Measurements from ENCODE around the gene SSMEM1. TPM values are rescaled to one million over a fixed set of nuclear protein-coding genes. Genes with fewer than 3 reads are reported as not detected.
A peak's percentile ranks its signal among the peaks of the same experiment; 100 is the strongest.

The SSMEM1 gene
- total RNA-seq, 8 experiments from 2014 or later = not detected

DNA sequence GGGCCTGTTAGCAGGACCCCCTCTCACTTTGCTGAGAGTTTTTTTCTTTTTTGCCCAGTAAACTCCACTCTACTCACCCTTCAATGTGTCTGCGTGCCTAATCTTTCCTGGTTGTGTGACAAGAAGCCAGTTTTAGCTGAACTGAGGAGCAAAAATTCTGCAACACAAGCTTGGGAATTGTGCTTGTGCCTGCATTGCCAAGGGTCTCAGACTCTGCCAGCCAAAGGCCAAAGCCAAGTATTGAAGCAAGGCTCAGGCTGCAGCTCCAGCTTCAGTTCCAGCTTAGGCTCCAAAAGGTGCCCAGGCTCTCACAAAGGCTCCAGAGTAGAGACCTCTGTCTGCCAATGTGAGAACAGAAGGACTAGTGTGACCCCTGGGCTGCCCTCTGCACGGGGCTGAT lies 54.8 kb downstream of the SSMEM1 start:
- in situ Hi-C loops (cut with MboI; ENCODE audit: low pct_unique_long_range_greater_than_20kb in 2 of 9, low sequenced_read_pairs in 9 of 9, unreplicated experiment in 9 of 9) = no loop called here

DNA sequence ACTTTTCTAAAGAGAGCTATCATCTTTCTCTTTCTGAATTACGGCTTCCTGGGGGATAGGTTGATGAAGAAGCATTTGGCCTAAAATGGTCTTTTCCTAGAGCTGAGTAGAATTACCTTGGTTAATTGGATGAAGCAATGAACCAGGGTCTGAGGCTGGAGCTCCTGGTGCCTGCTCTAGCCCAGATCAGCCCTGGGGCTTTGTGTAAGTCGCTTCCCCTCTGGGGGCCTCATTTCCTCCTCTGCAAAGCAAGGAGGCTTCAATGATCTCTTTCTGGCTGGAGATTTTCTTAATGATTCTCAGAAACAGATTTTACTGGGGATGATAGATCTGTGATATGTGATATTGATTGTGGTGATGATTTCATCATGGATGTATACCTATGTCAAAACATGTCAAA lies 55.5 kb downstream of the SSMEM1 start:
- in situ Hi-C loops (cut with MboI; ENCODE audit: low pct_unique_long_range_greater_than_20kb in 2 of 9, low sequenced_read_pairs in 9 of 9, unreplicated experiment in 9 of 9) = no loop called here
- WGBS, 10 experiments = 17 to 100% (median 83%) methylated on average over 1 to 2 of the region's 2 CpGs; no CpG with 5 or more reads in 4 of the 10 experiments
- peaks cover 0 to 7% of the 10 kb centered on the region in 2 donors for H3K4me1 ChIP-seq (replicated peaks in 1 of 2)
- no peak for ATAC-seq (replicated peaks in 6 of 8)
- no peak overlapping the region for H3K4me3 ChIP-seq
- peak overlapping the region in 1 of 2 donors; percentile 33 for H3K27ac ChIP-seq

More for the DNA sequence above, 54.8 kb downstream of the SSMEM1 start:
- H3K27ac ChIP-seq = no peak overlapping the region
- no peak overlapping the region for H3K4me3 ChIP-seq
- H3K4me1 ChIP-seq (replicated peaks in 1 of 2) = peaks cover 0 to 7% of the 10 kb centered on the region in 2 donors
- no peak for ATAC-seq (replicated peaks in 6 of 8)
- WGBS, 10 experiments = 60 to 100% (median 100%) methylated on average over 1 to 2 of the region's 2 CpGs; no CpG with 5 or more reads in 5 of the 10 experiments

Other genes with a start within 250 kb of the SSMEM1 start
- 10 to 100 TPM; 12.3 to 26.1 (median 17.2) TPM for gene ZC3HC1, start 156.5 kb upstream of the SSMEM1 start, total RNA-seq
- 10 to 100 TPM; 22.8 to 61.0 (median 40.5) TPM for gene KLHDC10, start 137.3 kb upstream of the SSMEM1 start, total RNA-seq
- 10 to 100 TPM; 18.4 to 30.0 (median 22.6) TPM for gene TMEM209, start 2.5 kb upstream of the SSMEM1 start, total RNA-seq
- gene CPA2, start 59.0 kb downstream of the SSMEM1 start, total RNA-seq = 1 to 10 TPM in 3 of 8 experiments, under 1 TPM in 5; 0.49 to 4.4 (median 0.78) TPM
- 100 to 1,000 TPM in 1 of 8 experiments, 10 to 100 TPM in 3, under 1 TPM in 4; 0.05 to 538 (median 5.4) TPM for gene CPA4, start 85.3 kb downstream of the SSMEM1 start, total RNA-seq
- gene CPA5, start 137.0 kb downstream of the SSMEM1 start, total RNA-seq = 1 to 10 TPM in 4 of 8 experiments, under 1 TPM in 4; 0.22 to 2.6 (median 1.4) TPM
- gene CPA1, start 172.6 kb downstream of the SSMEM1 start, total RNA-seq = under 1 TPM in 6 of 8 experiments, not detected in 2; 0.18 to 0.91 (median 0.42) TPM
- 10 to 100 TPM in 7 of 8 experiments, 1 to 10 TPM in 1; 7.0 to 22.6 (median 17.9) TPM for gene CEP41, start 233.2 kb downstream of the SSMEM1 start, total RNA-seq

Measured in motor neuron (in vitro differentiated cells).